GM12878 (cell line): Measurements from ENCODE around the gene CC2D1B.

Experiments used
- EP300 ChIP-seq, 2 experiments: fragments of 150-350 bp in 1 of 2; IDR thresholded peaks; 2 replicates each; pipeline ENCODE4 v1.6.1; 2011 to 2012; ENCODE audit warnings: low read depth in 2 of 2, low read length in 2 of 2, borderline replicate concordance in 1 of 2, improper control_type of control experiment in 1 of 2, inconsistent platforms in 1 of 2; ENCODE audit not compliant: control insufficient read depth in 1 of 2
- ESRRA ChIP-seq: IDR thresholded peaks from 2 replicates; pipeline ENCODE4 v1.6.1; 2012; ENCODE audit warnings: mild to moderate bottlenecking, low read length, improper control_type of control experiment
- ETV6 ChIP-seq, 2 experiments: fragments of 450-650 bp in 1 of 2; IDR thresholded peaks in 1 of 2; conservative IDR thresholded peaks in 1 of 2; 2 replicates each; pipeline ENCODE4 v1.6.1; 2014; ENCODE audit warnings: antibody characterized with exemption in 1 of 2, borderline replicate concordance in 1 of 2, low read depth in 1 of 2, mild to moderate bottlenecking in 1 of 2, moderate library complexity in 1 of 2
- EZH2 ChIP-seq: IDR thresholded peaks from 2 replicates; pipeline ENCODE4 v1.6.1; 2012; ENCODE audit warnings: low read depth, mild to moderate bottlenecking, control low read depth, inconsistent platforms, low read length, borderline replicate concordance; ENCODE audit not compliant: control insufficient read depth
- PAX8 ChIP-seq: fragments of 450-650 bp; IDR thresholded peaks from 2 replicates; pipeline ENCODE4 v1.6.1; 2017; ENCODE audit warnings: mild to moderate bottlenecking, moderate library complexity
- SREBF1 ChIP-seq: IDR thresholded peaks from 2 replicates; pipeline ENCODE4 v1.6.1; 2012; ENCODE audit warnings: mild to moderate bottlenecking, low read length
- TAF1 ChIP-seq: IDR thresholded peaks from 2 replicates; pipeline ENCODE4 v1.6.1; 2011; ENCODE audit warnings: mild to moderate bottlenecking, low read depth, low read length, borderline replicate concordance
- ZNF274 ChIP-seq: IDR thresholded peaks from one replicate; pipeline ENCODE4 v1.8.0; 2011; ENCODE audit not compliant: insufficient read length, insufficient read depth
- TF ChIP-seq, protein P1 (sequence below), 3 experiments: IDR thresholded peaks in 2 of 3; conservative IDR thresholded peaks in 1 of 3; 2 replicates each; pipeline ENCODE4 v1.5.1; 2011; ENCODE audit warnings: low read depth in 3 of 3, low read length in 3 of 3, mild to moderate bottlenecking in 3 of 3, control low read depth in 2 of 3, moderate library complexity in 2 of 3, inconsistent platforms in 1 of 3, mixed read lengths in 1 of 3; ENCODE audit not compliant: control insufficient read depth in 2 of 3, insufficient read depth in 1 of 3; ENCODE audit errors: extremely low read depth in 1 of 3
- TF ChIP-seq, protein P2 (sequence below): IDR thresholded peaks from 2 replicates; pipeline ENCODE4 v1.6.1; 2012; ENCODE audit warnings: low read depth, low read length, improper control_type of control experiment
- TF ChIP-seq, protein P3 (sequence below): IDR thresholded peaks from 2 replicates; pipeline ENCODE4 v1.6.1; 2011; ENCODE audit warnings: low read depth, low read length, improper control_type of control experiment, borderline replicate concordance

DNA sequence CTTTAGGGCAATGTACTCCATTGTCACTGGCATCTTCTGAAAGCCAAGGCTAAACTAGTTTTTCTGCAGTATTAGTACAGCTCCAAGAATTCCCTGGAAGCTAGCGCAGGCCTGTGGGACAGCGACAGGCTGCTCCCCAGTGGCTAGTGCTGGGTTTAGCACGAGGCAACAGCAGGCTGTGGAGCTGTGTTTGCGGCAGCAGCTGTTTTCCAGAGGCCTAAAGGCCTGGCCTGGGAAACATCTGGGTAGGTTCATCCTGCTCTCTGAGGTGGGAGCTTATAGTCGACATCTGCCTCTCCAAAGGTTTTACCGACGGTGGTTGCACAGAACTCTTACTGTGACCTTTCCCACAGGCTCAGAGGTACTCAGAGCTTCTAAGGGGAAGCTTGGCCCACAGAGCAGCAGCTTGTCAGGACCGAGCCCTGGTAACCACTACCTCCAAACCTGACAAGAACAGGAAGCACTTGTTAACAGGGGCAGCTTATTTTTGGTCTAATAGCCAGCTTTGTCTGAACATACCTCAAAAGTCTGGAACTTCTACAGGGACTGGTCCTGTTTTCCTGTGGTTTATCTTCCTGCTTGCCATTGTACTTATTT, 17.2 kb downstream of the CC2D1B start:
- TF ChIP-seq ZNF274 (no peak), ETV6 (conservative IDR thresholded peaks at IDR 0.05 in 1 of 2, IDR thresholded peaks at IDR 0.05 in 1 of 2; ENCODE audit: borderline replicate concordance in 1 of 2, low read depth in 1 of 2) (no peak), TAF1 (no peak), SREBF1 (no peak), PAX8 (no peak), EP300 (IDR thresholded peaks at IDR 0.05; ENCODE audit: borderline replicate concordance in 1 of 2, control insufficient read depth in 1 of 2, low read depth in 2 of 2, low read length in 2 of 2) (no peak), EZH2 (no peak), ESRRA (no peak)
- TF ChIP-seq, protein P1, sequence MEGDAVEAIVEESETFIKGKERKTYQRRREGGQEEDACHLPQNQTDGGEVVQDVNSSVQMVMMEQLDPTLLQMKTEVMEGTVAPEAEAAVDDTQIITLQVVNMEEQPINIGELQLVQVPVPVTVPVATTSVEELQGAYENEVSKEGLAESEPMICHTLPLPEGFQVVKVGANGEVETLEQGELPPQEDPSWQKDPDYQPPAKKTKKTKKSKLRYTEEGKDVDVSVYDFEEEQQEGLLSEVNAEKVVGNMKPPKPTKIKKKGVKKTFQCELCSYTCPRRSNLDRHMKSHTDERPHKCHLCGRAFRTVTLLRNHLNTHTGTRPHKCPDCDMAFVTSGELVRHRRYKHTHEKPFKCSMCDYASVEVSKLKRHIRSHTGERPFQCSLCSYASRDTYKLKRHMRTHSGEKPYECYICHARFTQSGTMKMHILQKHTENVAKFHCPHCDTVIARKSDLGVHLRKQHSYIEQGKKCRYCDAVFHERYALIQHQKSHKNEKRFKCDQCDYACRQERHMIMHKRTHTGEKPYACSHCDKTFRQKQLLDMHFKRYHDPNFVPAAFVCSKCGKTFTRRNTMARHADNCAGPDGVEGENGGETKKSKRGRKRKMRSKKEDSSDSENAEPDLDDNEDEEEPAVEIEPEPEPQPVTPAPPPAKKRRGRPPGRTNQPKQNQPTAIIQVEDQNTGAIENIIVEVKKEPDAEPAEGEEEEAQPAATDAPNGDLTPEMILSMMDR (IDR thresholded peaks at IDR 0.05 in 2 of 3, conservative IDR thresholded peaks at IDR 0.05 in 1 of 3; ENCODE audit: control insufficient read depth in 2 of 3, extremely low read depth in 1 of 3, insufficient read depth in 1 of 3, low read depth in 3 of 3, low read length in 3 of 3): no peak
- TF ChIP-seq, protein P2, sequence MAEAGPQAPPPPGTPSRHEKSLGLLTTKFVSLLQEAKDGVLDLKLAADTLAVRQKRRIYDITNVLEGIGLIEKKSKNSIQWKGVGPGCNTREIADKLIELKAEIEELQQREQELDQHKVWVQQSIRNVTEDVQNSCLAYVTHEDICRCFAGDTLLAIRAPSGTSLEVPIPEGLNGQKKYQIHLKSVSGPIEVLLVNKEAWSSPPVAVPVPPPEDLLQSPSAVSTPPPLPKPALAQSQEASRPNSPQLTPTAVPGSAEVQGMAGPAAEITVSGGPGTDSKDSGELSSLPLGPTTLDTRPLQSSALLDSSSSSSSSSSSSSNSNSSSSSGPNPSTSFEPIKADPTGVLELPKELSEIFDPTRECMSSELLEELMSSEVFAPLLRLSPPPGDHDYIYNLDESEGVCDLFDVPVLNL: no peak
- TF ChIP-seq, protein P3, sequence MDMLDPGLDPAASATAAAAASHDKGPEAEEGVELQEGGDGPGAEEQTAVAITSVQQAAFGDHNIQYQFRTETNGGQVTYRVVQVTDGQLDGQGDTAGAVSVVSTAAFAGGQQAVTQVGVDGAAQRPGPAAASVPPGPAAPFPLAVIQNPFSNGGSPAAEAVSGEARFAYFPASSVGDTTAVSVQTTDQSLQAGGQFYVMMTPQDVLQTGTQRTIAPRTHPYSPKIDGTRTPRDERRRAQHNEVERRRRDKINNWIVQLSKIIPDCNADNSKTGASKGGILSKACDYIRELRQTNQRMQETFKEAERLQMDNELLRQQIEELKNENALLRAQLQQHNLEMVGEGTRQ: no peak
